Measurements from ENCODE around the gene COX4I1. TPM values are rescaled to one million over a fixed set of nuclear protein-coding genes. Genes with fewer than 3 reads are reported as not detected.
A peak's percentile ranks its signal among the peaks of the same experiment; 100 is the strongest.

COX4I1 gene
- total RNA-seq, 1 donor from 2014 or later = 308 TPM

- no peak for TF ChIP-seq EZH2phosphoT487 (IDR thresholded peaks at IDR 0.05)
- TF ChIP-seq EZH2 (IDR thresholded peaks at IDR 0.05) = no peak
- no peak for TF ChIP-seq CTCF (IDR thresholded peaks at IDR 0.05)
- H3K9ac ChIP-seq = no peak overlapping the region
- H3K36me3 ChIP-seq = no peaks in the 10 kb centered on the region
- no peaks in the 10 kb centered on the region for H3K27me3 ChIP-seq
- H3K4me1 ChIP-seq = no peaks in the 10 kb centered on the region
- no peaks in the 10 kb centered on the region for H3K79me2 ChIP-seq (ENCODE audit: low read depth)
- no peaks in the 10 kb centered on the region for H3F3A ChIP-seq (ENCODE audit: low read depth)
- no peak overlapping the region for H3K27ac Mint-ChIP-seq
- no peak overlapping the region for H3K27ac ChIP-seq
- H3K9me3 Mint-ChIP-seq = no peaks in the 10 kb centered on the region
- H3K36me3 Mint-ChIP-seq = no peaks in the 10 kb centered on the region
- peaks cover 3% of the 10 kb centered on the region for H3K27me3 Mint-ChIP-seq (ENCODE audit: insufficient read depth, low read depth)
- no peak overlapping the region for H2AFZ ChIP-seq (replicated peaks)
- no peak overlapping the region for H3K4me3 ChIP-seq
- no peak overlapping the region for H3K4me3 Mint-ChIP-seq
- peaks cover 10% of the 10 kb centered on the region for H3K4me1 Mint-ChIP-seq
- H3K4me2 ChIP-seq = no peak overlapping the region
- DNase-seq (ENCODE audit: low spot score) = no peak
- no peaks in the 10 kb centered on the region for H4K20me1 ChIP-seq (ENCODE audit: low read depth)
- H3K9me3 ChIP-seq (ENCODE audit: low read depth) = no peaks in the 10 kb centered on the region
Observed at GRCh38 chr16:85849388-85849787, 49.9 kb downstream of the COX4I1 start.

- H3F3A ChIP-seq (ENCODE audit: low read depth) = no peaks in the 10 kb centered on the region
- H3K4me1 Mint-ChIP-seq = peaks cover 10% of the 10 kb centered on the region
- no peaks in the 10 kb centered on the region for H3K9me3 Mint-ChIP-seq
- peaks cover 4% of the 10 kb centered on the region for H3K27me3 Mint-ChIP-seq (ENCODE audit: insufficient read depth, low read depth)
- H3K9ac ChIP-seq = no peak overlapping the region
- H3K79me2 ChIP-seq (ENCODE audit: low read depth) = no peaks in the 10 kb centered on the region
- no peak overlapping the region for H3K4me3 Mint-ChIP-seq
- no peak overlapping the region for H2AFZ ChIP-seq (replicated peaks)
- H3K36me3 Mint-ChIP-seq = no peaks in the 10 kb centered on the region
- no peaks in the 10 kb centered on the region for H3K36me3 ChIP-seq
- H3K4me1 ChIP-seq = no peaks in the 10 kb centered on the region
- H3K27me3 ChIP-seq = no peaks in the 10 kb centered on the region
- no peak overlapping the region for H3K27ac ChIP-seq
- peak overlapping the region; percentile 12 for H3K27ac Mint-ChIP-seq
- no peaks in the 10 kb centered on the region for H4K20me1 ChIP-seq (ENCODE audit: low read depth)
- no peak for DNase-seq (ENCODE audit: low spot score)
- no peak overlapping the region for H3K4me3 ChIP-seq
- TF ChIP-seq CTCF (IDR thresholded peaks at IDR 0.05) = no peak
- no peak for TF ChIP-seq EZH2 (IDR thresholded peaks at IDR 0.05)
- no peak for TF ChIP-seq EZH2phosphoT487 (IDR thresholded peaks at IDR 0.05)
- no peak overlapping the region for H3K4me2 ChIP-seq
- H3K9me3 ChIP-seq (ENCODE audit: low read depth) = no peaks in the 10 kb centered on the region
Observed at GRCh38 chr16:85850344-85850880, 50.9 kb downstream of the COX4I1 start.

- no peak overlapping the region for H3K4me2 ChIP-seq
- no peak for DNase-seq (ENCODE audit: low spot score)
- no peak overlapping the region for H2AFZ ChIP-seq (replicated peaks)
- H3F3A ChIP-seq (ENCODE audit: low read depth) = no peaks in the 10 kb centered on the region
- H4K20me1 ChIP-seq (ENCODE audit: low read depth) = no peaks in the 10 kb centered on the region
- H3K27me3 Mint-ChIP-seq (ENCODE audit: insufficient read depth, low read depth) = peaks cover 7% of the 10 kb centered on the region
- no peak overlapping the region for H3K27ac ChIP-seq
- no peaks in the 10 kb centered on the region for H3K36me3 ChIP-seq
- no peaks in the 10 kb centered on the region for H3K79me2 ChIP-seq (ENCODE audit: low read depth)
- no peak overlapping the region for H3K9ac ChIP-seq
- H3K4me1 Mint-ChIP-seq = peaks cover 10% of the 10 kb centered on the region
- no peak overlapping the region for H3K4me3 ChIP-seq
- no peak for TF ChIP-seq EZH2 (IDR thresholded peaks at IDR 0.05)
- no peak for TF ChIP-seq EZH2phosphoT487 (IDR thresholded peaks at IDR 0.05)
- TF ChIP-seq CTCF (IDR thresholded peaks at IDR 0.05) = no peak
- no peaks in the 10 kb centered on the region for H3K4me1 ChIP-seq
- peaks cover 3% of the 10 kb centered on the region for H3K9me3 Mint-ChIP-seq
- H3K9me3 ChIP-seq (ENCODE audit: low read depth) = no peaks in the 10 kb centered on the region
- H3K27ac Mint-ChIP-seq = no peak overlapping the region
- no peak overlapping the region for H3K4me3 Mint-ChIP-seq
- no peaks in the 10 kb centered on the region for H3K27me3 ChIP-seq
- H3K36me3 Mint-ChIP-seq = no peaks in the 10 kb centered on the region
Observed at GRCh38 chr16:85851034-85851785, 51.7 kb downstream of the COX4I1 start.
